AG08395 (cell line): ENCODE data around the gene PACS1.

Source experiments
- DNase-seq: peaks from one replicate; pipeline ENCODE4 v3.0.0; 2012; ENCODE audit warnings: mixed read lengths, low spot score

PACS1 gene

GRCh38 chr11:66143264-66143566, 73.1 kb downstream of the PACS1 start:
- DNase-seq = no peak

- no peak for DNase-seq
Observed at GRCh38 chr11:66143996-66144678, 74.1 kb downstream of the PACS1 start.

- DNase-seq = no peak
Observed at GRCh38 chr11:66146074-66146473, 76.0 kb downstream of the PACS1 start.

GRCh38 chr11:66146940-66147339, 76.9 kb downstream of the PACS1 start:
- DNase-seq = no peak

- no peak for DNase-seq
Observed at GRCh38 chr11:66150140-66150539, 80.1 kb downstream of the PACS1 start.

GRCh38 chr11:66150725-66151124, 80.7 kb downstream of the PACS1 start:
- DNase-seq = no peak

- DNase-seq = no peak
Observed at GRCh38 chr11:66151273-66151672, 81.2 kb downstream of the PACS1 start.

- DNase-seq = no peak
Observed at GRCh38 chr11:66154109-66154508, 84.0 kb downstream of the PACS1 start.

GRCh38 chr11:66155387-66156073, 85.5 kb downstream of the PACS1 start:
- no peak for DNase-seq

GRCh38 chr11:66157182-66157864, 87.3 kb downstream of the PACS1 start:
- DNase-seq = no peak

- DNase-seq = no peak
Observed at GRCh38 chr11:66158156-66158555, 88.1 kb downstream of the PACS1 start.

- DNase-seq = no peak
Observed at GRCh38 chr11:66159324-66159984, 89.4 kb downstream of the PACS1 start.

- no peak for DNase-seq
Observed at GRCh38 chr11:66160709-66161108, 90.6 kb downstream of the PACS1 start.

- no peak for DNase-seq
Observed at GRCh38 chr11:66168289-66168688, 98.2 kb downstream of the PACS1 start.

GRCh38 chr11:66172146-66172545, 102.1 kb downstream of the PACS1 start:
- no peak for DNase-seq

GRCh38 chr11:66176650-66177049, 106.6 kb downstream of the PACS1 start:
- DNase-seq = no peak

GRCh38 chr11:66178183-66178582, 108.1 kb downstream of the PACS1 start:
- DNase-seq = no peak

- DNase-seq = no peak
Observed at GRCh38 chr11:66178871-66179270, 108.8 kb downstream of the PACS1 start.

- DNase-seq = no peak
Observed at GRCh38 chr11:66181632-66182315, 111.7 kb downstream of the PACS1 start.

- DNase-seq = no peak
Observed at GRCh38 chr11:66183494-66184048, 113.5 kb downstream of the PACS1 start.

- DNase-seq = no peak
Observed at GRCh38 chr11:66184728-66185127, 114.7 kb downstream of the PACS1 start.

- no peak for DNase-seq
Observed at GRCh38 chr11:66186470-66186869, 116.4 kb downstream of the PACS1 start.
